ENCODE data around the gene LCN10.

GRCh38 chr9:136714893-136715274, 27.9 kb downstream of the LCN10 start:
- TF ChIP-seq DPF2 (IDR thresholded peaks at IDR 0.05) (no peak), HMG20A (CRISPR knock-in tag; conservative IDR thresholded peaks at IDR 0.05) (no peak), MYC (IDR thresholded peaks at IDR 0.05; ENCODE audit: low read depth, low read length) (no peak), MYC (CRISPR knock-in tag; IDR thresholded peaks at IDR 0.05; ENCODE audit: borderline replicate concordance, low read depth) (no peak), SP1 (CRISPR knock-in tag; IDR thresholded peaks at IDR 0.05) (no peak), KAT7 (CRISPR knock-in tag; IDR thresholded peaks at IDR 0.05; ENCODE audit: borderline replicate concordance) (no peak), PBX2 (CRISPR knock-in tag; IDR thresholded peaks at IDR 0.05; ENCODE audit: low read depth) (no peak), PBX2 (tag; conservative IDR thresholded peaks at IDR 0.05; ENCODE audit: low read depth) (no peak), CTCF (IDR thresholded peaks at IDR 0.05 in 2 of 3, conservative IDR thresholded peaks at IDR 0.05 in 1 of 3; ENCODE audit: insufficient read depth in 2 of 3, low read depth in 1 of 3, low read length in 3 of 3) (no peak)
